ENCODE results near the gene PARL.
"Not testable (repeated sequence)": the region's sequence is repeated elsewhere in the genome, so short reads cannot be mapped to it uniquely, and the experiment has no call there.

Gene PARL

GRCh38 chr3:183816681-183817510, 67.8 kb downstream of the PARL start:
- no peak for DNase-seq

DNA sequence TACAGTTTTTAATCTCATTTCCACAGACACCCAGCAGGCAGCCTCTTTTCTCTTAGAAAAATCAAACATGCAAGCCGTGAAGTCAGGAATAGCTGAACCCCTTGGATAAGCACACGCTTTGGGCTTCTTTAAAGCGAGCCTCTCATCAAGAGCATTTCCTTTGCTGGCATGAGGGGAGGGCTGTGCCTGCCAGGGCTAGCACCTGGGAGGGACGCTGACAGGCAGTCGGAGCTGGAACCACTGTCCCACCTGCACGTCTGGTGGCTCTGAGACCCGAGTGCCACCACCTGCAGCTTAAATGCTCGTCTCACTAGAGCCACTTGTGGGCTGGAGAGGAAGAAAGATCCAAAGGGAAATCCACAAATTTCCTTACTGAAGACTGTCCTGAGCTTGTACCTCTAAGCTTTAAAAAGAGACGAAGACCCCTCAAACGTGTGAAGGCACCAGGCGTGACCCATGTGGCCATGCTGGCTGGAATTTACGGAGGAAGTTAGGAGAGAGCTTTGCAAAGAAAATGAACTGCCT, 68.7 kb downstream of the PARL start:
- DNase-seq: no peak

DNA sequence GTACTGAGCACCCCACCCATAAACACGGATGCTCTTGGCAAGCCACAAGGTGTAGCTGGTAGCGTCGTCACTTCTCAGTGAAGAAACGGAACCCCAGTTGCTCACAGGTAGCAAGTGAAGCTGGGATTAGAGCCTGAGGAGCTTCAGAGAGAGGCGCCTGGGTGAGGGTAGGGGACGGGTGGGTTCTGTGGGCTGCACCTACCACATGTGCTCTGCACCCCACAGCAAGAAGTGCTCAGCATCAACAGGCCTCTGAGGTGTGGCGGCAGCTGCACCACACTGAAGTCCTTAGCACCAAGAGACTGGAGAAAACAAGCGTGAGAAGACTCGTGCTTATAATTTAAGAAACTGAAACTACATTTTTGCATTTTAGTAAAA, 69.1 kb downstream of the PARL start:
- DNase-seq: no peak

DNA sequence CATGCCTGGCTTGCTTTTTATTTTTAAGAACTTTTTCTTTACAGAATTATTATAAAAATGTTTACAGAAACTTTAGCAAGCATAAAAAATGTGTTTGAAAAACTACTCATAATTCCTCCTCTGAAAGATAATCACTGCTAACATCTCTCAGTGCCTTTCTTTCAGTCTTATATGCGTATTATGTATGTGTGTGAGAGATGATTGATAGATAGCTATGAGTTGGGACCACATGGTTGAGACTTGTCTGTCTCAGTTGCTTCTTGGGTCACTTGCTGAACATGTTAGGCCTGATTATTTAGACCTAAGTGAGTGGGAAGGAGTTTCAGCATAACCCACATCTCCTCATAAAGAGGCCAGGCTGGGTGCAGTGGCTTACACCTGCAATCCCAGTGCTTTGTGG, 70.4 kb downstream of the PARL start:
- DNase-seq: no peak

GRCh38 chr3:183812761-183813445, 71.8 kb downstream of the PARL start:
- no peak for DNase-seq

- no peak for DNase-seq
Measured at GRCh38 chr3:183811638-183812037, 73.0 kb downstream of the PARL start.

- DNase-seq: no peak
Measured at GRCh38 chr3:183810643-183811594, 73.8 kb downstream of the PARL start.

GRCh38 chr3:183809270-183809669, 75.4 kb downstream of the PARL start:
- no peak for DNase-seq

DNA sequence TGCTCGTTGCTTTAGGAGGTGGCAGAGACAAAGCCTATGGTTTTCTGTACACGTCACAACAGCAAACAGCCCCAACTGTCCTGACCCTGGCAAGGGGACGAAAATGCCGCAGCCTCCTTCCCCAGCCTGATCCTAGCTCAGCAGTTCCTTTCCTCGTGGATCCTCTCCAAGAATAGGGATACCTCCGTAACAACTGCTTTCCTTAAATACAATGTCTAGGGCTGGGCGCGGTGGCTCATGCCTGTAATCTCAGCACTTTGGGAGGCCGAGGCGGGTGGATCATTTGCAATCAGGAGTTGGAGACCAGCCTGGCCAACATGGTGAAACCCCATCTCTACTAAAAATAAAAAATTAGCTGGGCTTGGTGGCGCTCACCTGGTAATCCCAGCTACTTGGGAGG, 76.3 kb downstream of the PARL start:
- no peak for DNase-seq

GRCh38 chr3:183807881-183808280, 76.8 kb downstream of the PARL start:
- no peak for DNase-seq

DNA sequence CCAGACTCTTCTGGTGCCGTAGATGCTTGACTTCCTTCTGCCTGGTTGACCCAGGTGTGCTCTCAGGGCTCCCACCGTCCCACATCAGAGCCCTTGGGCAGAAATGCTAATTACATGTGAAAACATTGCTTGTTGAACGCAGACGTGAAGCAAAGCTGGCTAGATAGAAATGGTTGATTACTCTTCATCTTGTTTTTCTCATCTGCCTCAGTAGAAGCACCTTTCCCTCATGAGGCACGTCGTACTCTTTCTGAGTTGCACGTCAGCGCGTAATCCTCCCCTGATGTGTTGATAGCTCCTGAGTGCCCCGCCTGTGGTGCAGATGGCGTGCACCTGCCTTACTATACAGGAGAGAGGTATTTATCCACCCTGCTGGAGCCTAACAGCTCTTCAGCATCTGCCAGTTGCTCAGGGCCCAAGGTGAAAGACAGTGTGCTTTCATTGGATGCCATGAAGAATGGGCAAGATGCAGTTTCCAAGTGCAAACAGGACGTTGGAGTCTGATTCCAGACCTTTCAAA, 77.4 kb downstream of the PARL start:
- DNase-seq: no peak

DNA sequence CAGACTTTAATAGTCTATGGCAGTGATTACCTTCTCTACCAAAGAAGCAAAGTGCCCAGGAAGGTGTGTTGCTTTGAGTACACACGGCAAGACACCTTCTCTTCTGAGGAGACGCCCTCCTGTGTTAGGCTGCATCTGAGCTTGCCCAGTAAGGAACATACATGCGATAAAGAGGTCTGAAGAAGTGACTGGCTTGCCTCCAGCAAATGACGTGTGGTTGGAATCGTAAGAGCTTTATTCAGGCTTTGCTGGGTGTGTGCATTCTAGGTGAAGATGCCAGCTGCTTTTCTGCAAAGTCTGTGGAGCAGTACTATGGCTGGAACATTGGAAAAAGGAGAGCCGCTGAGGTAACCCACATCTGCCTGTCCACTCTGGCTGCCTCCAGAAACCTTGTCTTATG, 81.7 kb downstream of the PARL start:
- DNase-seq: no peak

GRCh38 chr3:183801601-183802000, 83.1 kb downstream of the PARL start:
- DNase-seq: no peak

- DNase-seq: no peak
Measured at GRCh38 chr3:183800243-183800863, 84.3 kb downstream of the PARL start.

DNA sequence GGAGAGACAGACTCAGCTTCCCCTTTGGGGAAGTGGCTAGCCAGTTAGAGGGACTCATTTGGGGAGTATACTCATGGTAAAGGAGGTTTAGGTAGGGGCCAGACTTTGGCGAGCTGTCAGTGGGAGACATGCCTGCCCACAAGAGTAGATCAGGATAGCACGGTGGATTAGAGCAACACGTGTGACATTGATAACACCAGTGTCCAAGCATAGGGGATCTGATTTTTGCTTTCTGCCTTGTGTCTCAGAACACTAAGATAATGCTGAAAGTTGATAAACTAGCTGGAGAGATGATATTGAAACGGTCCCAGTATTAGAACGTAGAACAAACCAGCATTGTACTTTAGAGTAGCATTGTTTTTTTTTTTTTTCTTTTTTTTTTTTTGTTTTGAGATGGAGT, 85.2 kb downstream of the PARL start:
- DNase-seq: no peak

GRCh38 chr3:183797996-183798395, 86.7 kb downstream of the PARL start:
- DNase-seq: no peak

DNA sequence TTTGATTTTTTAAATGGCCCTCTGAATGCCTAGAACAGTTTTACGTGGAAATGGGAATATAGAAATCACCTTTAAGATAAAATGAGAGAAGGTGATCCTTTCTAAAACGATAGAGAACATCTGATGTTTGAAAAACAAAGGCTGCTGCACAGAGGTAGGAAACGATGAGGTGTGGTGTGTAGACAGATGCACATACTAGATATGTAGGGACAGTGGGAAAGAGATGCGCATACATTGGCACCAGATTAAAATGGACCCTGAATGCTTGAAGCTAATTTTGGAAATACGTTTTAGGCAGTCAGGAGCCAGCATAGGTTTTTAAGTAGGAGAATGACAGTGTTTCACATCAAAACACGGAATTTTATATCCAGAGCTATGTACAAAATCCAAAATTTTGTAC, 88.3 kb downstream of the PARL start:
- DNase-seq: no peak

- no peak for DNase-seq
Measured at GRCh38 chr3:183794452-183794851, 90.2 kb downstream of the PARL start.

DNA sequence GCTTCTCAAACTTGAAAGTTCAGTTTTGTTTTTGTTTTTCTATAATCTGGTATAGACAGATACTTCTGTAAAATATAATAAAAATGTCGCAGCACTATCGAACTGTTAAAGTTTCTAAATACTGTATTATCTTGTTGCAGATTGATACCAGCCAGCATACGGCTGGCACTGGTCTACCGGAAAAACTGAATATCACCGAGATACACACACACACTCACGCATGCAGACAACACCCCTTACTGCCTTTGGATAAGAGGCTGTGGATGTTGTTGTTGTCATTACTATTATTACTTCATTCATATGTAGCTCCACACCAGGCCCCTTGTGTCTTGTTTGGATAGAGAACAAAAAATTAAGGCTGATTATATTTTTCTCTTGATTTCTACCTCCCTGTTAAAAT, 91.7 kb downstream of the PARL start:
- DNase-seq: no peak

- DNase-seq: no peak
Measured at GRCh38 chr3:183790700-183791099, 94.0 kb downstream of the PARL start.

- no peak for DNase-seq
Measured at GRCh38 chr3:183789826-183790225, 94.9 kb downstream of the PARL start.

GRCh38 chr3:183784503-183784902, 100.2 kb downstream of the PARL start:
- not testable (repeated sequence) for DNase-seq
